Esophagus (tissue), 2 donors: ENCODE data around the gene KRT27. TPM values are rescaled to one million over a fixed set of nuclear protein-coding genes. Genes with fewer than 3 reads are reported as not detected.
"Not testable (repeated sequence)": the region's sequence is repeated elsewhere in the genome, so short reads cannot be mapped to it uniquely, and the experiment has no call there.

Experiments
- H3K27ac ChIP-seq, 2 donors: one replicate each; pipeline ENCODE4 v1.5.1; 2013; ENCODE audit warnings: low read depth in 2 of 2, mild to moderate bottlenecking in 2 of 2, inconsistent platforms in 1 of 2, low read length in 1 of 2, moderate library complexity in 1 of 2
- H3K27me3 ChIP-seq, 2 donors: one replicate each; pipeline ENCODE4 v1.6.1; 2013; ENCODE audit warnings: low read length in 2 of 2, control low read depth in 1 of 2, mild to moderate bottlenecking in 1 of 2; ENCODE audit not compliant: insufficient read depth in 2 of 2, control insufficient read depth in 1 of 2
- H3K36me3 ChIP-seq, 2 donors: one replicate each; pipeline ENCODE4 v1.6.1; 2013; ENCODE audit warnings: low read length in 1 of 2; ENCODE audit not compliant: control insufficient read depth in 2 of 2, insufficient read depth in 2 of 2
- H3K4me1 ChIP-seq, 2 donors: one replicate each; pipeline ENCODE4 v1.6.1; 2013; ENCODE audit warnings: low read length in 1 of 2; ENCODE audit not compliant: control insufficient read depth in 2 of 2, insufficient read depth in 2 of 2
- H3K4me3 ChIP-seq, 2 donors: one replicate each; pipeline ENCODE4 v1.5.1; 2013; ENCODE audit warnings: low read length in 2 of 2, mild to moderate bottlenecking in 2 of 2, low read depth in 1 of 2, moderate library complexity in 1 of 2
- H3K9me3 ChIP-seq, 2 donors: one replicate each; pipeline ENCODE4 v1.6.1; 2013; ENCODE audit warnings: mild to moderate bottlenecking in 2 of 2, low read depth in 1 of 2, low read length in 1 of 2, moderate library complexity in 1 of 2; ENCODE audit not compliant: control insufficient read depth in 2 of 2, insufficient read depth in 1 of 2
- WGBS, 2 donors: extraction: QIAGEN DNeasy Blood & Tissue Kit; methylation state at CpG; one replicate each; pipeline ENCODE4 v1.1.7; 2013; 5-methylcytosine and 5-hydroxymethylcytosine counted together
- polyA plus RNA-seq, 2 donors: library from polyadenylated mRNA; stranded (reverse); fragments of 200-250 nt; gene quantifications; one replicate each; pipeline ENCODE4 v1.2.3, GENCODE V29; 2013
- donor health status: healthy with polysubstance abuse.
- donor health status: Bipolar disorder and iron deficiency.

The KRT27 gene
- polyA plus RNA-seq, 2 donors, result 0.05 TPM; not detected in 1

DNA sequence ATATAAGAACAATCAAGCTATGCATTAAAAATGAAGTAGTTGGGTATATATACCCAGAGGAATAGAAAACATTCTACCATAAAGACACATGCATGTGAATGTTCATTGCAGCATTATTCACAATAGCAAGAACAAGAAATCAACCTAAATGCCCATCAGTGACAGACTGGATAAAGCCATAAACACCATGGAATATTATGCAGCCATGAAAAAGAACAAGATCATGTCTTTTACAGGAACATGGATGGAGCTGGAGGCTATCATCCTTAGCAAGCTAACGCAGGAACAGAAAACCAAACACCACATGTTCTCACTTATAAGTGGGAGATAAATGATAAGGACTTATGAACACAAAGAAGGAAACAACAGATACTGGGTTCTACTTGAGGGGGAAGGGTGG, 33.7 kb downstream of the KRT27 start:
- H3K4me3 ChIP-seq, H3K27me3 ChIP-seq, H3K36me3 ChIP-seq, H3K27ac ChIP-seq, H3K4me1 ChIP-seq, H3K9me3 ChIP-seq: not testable (repeated sequence)
- 77 to 80% methylated on average over 1 of the region's 1 CpG for WGBS, 2 donors

DNA sequence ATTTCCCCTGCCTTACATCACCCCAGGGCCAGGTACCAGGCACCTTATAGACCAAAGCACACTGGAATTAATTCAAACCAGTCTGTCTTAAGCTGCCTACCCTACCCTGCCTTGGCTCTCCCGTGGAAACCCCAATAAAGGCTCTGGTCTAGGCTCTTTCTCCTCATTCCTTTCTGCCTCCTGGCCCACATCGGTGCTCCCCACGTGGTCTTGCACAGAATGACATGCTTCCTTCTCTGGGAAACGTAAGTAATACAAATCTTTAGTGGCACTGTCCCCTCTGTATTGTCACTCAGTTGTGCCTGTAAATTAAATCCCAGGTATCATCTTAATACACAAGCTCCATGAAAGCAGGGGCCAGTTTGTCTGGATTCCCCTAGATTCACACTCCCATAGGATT, 43.8 kb downstream of the KRT27 start:
- Histone ChIP-seq H3K4me3 (no peak overlapping the region), H3K27ac (no peak overlapping the region), H3K27me3 (no peaks in the 10 kb centered on the region), H3K9me3 (peaks cover 0 to 6% of the 10 kb centered on the region in 2 donors), H3K36me3 (no peaks in the 10 kb centered on the region), H3K4me1 (no peaks in the 10 kb centered on the region)
- WGBS, 2 donors, result 60 to 70% methylated on average over 4 of the region's 4 CpGs

DNA sequence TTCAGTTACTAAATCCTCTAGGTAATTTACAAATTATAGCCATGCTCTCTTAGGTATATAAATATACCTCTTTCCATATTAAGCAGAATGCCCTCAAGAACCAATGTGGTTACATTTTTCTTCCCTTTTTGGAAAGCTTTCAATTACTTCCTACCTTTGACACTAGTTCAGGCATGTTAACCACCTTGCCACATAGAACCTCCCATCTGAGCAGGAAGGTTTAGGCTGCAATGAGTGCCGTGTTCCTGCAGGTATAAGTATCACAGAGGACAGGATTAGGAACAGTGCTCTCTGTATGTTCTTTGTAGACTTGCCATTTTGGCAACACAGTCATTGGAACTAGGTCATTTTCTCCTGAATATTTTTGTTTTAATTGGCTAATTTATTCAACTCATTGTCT, 47.3 kb downstream of the KRT27 start:
- Histone ChIP-seq H3K27me3 (no peaks in the 10 kb centered on the region), H3K4me3 (no peak overlapping the region), H3K36me3 (no peaks in the 10 kb centered on the region), H3K27ac (peak overlapping the region in 1 of 2 donors; percentile 41), H3K4me1 (no peaks in the 10 kb centered on the region), H3K9me3 (peaks cover 0 to 2% of the 10 kb centered on the region in 2 donors)
- WGBS, 2 donors, result 43 to 62% methylated on average over 1 of the region's 1 CpG

DNA sequence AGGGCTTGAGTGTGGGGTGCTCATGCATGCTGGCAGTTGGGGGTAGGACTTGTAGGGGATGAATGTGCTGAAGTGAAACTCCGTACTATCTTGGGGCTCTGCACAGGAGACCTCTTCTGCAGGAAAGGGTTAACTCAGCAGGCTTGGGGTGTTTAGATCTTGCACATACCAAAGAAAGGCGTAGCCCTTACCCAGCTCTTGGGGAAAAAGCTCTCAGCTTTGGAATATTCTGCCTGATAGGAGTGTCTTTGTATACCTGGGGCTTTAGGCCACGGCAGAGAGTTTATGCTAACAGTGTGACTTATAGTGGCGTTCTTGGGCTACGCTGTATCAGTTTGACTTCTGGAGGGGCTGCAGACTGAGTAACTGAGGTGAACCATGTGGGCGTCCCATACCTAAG, 48.3 kb downstream of the KRT27 start:
- no peak overlapping the region for H3K4me3 ChIP-seq
- peaks cover 0 to 2% of the 10 kb centered on the region in 2 donors for H3K9me3 ChIP-seq
- H3K27ac ChIP-seq, result no peak overlapping the region
- H3K4me1 ChIP-seq, result no peaks in the 10 kb centered on the region
- H3K27me3 ChIP-seq, result no peaks in the 10 kb centered on the region
- WGBS, 2 donors, result 68 to 71% methylated on average over 6 of the region's 6 CpGs
- no peaks in the 10 kb centered on the region for H3K36me3 ChIP-seq

DNA sequence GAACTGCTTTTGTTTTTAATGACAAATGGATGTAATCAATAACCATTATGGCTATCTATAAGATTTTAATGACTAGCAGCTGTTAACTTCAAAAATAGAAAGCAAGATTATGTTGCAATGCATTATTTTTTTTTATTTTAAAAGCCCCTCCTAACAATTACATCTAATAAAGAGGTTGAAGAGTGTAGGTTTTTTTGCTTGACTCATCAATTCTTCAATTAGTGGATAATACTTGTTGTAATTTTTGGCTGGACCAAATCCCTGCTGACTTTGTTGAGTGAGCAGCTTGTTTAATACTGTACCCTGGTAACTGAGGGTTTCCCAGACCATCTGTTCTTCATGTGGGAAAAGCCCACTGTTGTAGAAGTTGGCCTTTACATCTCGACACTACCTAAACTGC, 51.4 kb downstream of the KRT27 start:
- no peak overlapping the region for H3K4me3 ChIP-seq
- 75% methylated on average over 1 of the region's 1 CpG for WGBS, 2 donors
- H3K27me3 ChIP-seq, result no peaks in the 10 kb centered on the region
- H3K36me3 ChIP-seq, result no peaks in the 10 kb centered on the region
- no peaks in the 10 kb centered on the region for H3K4me1 ChIP-seq
- H3K27ac ChIP-seq, result no peak overlapping the region
- H3K9me3 ChIP-seq, result no peaks in the 10 kb centered on the region

DNA sequence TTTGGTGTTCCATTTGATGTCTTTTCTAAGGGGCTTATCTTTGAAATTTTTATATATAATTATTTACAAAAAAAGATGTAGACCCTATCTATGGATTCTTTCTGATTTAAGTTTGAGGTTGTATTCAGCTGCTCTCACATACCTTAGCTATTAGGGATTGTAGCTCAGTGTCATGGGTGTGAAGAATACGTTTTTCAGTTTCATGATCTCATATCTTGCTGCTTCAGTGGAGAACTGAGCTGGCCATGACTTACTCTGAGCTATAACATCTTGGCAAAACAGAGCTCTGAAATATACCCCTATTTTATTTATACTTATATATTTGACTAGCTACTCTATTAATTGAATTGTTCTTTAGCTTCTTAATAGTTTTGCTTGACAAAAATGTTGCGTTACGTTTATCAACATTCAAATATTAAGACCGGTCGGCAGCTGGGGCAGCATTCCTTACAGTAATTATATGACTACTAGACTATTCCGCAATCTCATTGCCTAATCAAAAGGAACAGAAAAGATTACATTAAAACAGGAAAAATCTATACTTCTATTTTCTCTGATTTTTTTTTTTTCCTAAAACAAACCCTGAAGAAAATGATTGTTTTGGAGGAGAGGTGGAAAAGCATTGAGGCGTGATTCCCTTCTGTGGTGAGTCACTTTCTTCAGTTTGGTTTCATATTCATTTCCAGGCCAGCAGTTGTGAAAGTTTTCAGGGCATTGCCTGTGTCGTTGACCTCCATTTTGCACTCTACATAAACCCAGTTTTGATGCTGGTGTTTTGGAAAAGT, 54.7 kb downstream of the KRT27 start:
- whole genome bisulfite sequencing, 2 donors, result 40 to 45% methylated on average over 8 of the region's 8 CpGs
- Histone ChIP-seq H3K9me3 (no peaks in the 10 kb centered on the region), H3K27me3 (no peaks in the 10 kb centered on the region), H3K36me3 (no peaks in the 10 kb centered on the region), H3K4me3 (no peak overlapping the region), H3K4me1 (no peaks in the 10 kb centered on the region), H3K27ac (no peak overlapping the region)

DNA sequence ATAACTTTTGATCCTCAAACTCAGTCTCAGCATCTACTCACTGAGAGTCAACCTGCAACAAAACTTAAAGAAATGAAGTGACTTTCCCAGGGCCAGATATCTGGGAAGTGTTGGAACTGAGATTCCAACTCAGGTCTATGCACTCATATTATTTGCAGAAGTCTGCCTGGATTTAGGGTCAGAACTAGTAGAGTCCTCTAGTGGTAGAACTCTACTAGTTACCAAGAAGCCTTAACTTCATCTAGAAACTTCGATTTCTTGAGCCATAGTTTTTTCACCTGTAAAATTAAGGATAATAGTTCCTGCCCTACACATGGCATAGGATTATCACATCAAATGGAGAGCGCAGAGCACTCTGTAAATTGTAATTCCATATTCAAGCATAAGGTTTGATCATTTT, 55.4 kb downstream of the KRT27 start:
- WGBS, 2 donors, result 70 to 79% methylated on average over 2 of the region's 2 CpGs
- no peak overlapping the region for H3K4me3 ChIP-seq
- no peaks in the 10 kb centered on the region for H3K4me1 ChIP-seq
- no peaks in the 10 kb centered on the region for H3K36me3 ChIP-seq
- no peaks in the 10 kb centered on the region for H3K27me3 ChIP-seq
- H3K27ac ChIP-seq, result no peak overlapping the region
- H3K9me3 ChIP-seq, result no peaks in the 10 kb centered on the region

Other genes with a start within 250 kb of the KRT27 start
- under 1 TPM; 0.16 to 0.54 TPM for gene CCR7, start 217.1 kb downstream of the KRT27 start, polyA plus RNA-seq
- 10 to 100 TPM; 57.2 to 57.8 TPM for gene SMARCE1, start 134.7 kb downstream of the KRT27 start, polyA plus RNA-seq
- under 1 TPM; 0.43 to 0.59 TPM for gene KRT222, start 117.4 kb downstream of the KRT27 start, polyA plus RNA-seq
- gene KRT24, start 78.8 kb downstream of the KRT27 start, polyA plus RNA-seq, result 100 to 1,000 TPM; 116 to 229 TPM
- not detected for gene KRT25, start 27.2 kb downstream of the KRT27 start, polyA plus RNA-seq
- not detected for gene KRT26, start 10.3 kb downstream of the KRT27 start, polyA plus RNA-seq
- gene KRT28, start 17.4 kb upstream of the KRT27 start, polyA plus RNA-seq, result not detected
- 10 to 100 TPM; 30.1 to 41.2 TPM for gene KRT10, start 40.1 kb upstream of the KRT27 start, polyA plus RNA-seq
- gene KRT12, start 84.7 kb upstream of the KRT27 start, polyA plus RNA-seq, result not detected
- under 1 TPM; 0.07 to 0.28 TPM for gene KRT20, start 102.7 kb upstream of the KRT27 start, polyA plus RNA-seq
- 10 to 100 TPM in 1 of 2 donors, 1 to 10 TPM in 1; 5.1 to 23.6 TPM for gene KRT23, start 155.1 kb upstream of the KRT27 start, polyA plus RNA-seq
- not detected for gene KRT39, start 184.4 kb upstream of the KRT27 start, polyA plus RNA-seq
- under 1 TPM; 0.18 to 0.20 TPM for gene KRT40, start 201.8 kb upstream of the KRT27 start, polyA plus RNA-seq
- gene KRTAP3-3, start 211.6 kb upstream of the KRT27 start, polyA plus RNA-seq, result not detected
- 10 to 100 TPM in 1 of 2 donors, 1 to 10 TPM in 1; 1.8 to 43.5 TPM for gene KRTAP3-2, start 217.4 kb upstream of the KRT27 start, polyA plus RNA-seq
- under 1 TPM in 1 of 2 donors, not detected in 1; 0.39 TPM for gene KRTAP3-1, start 226.6 kb upstream of the KRT27 start, polyA plus RNA-seq
- gene KRTAP1-5, start 244.7 kb upstream of the KRT27 start, polyA plus RNA-seq, result under 1 TPM in 1 of 2 donors, not detected in 1; 0.09 TPM
- not detected for gene KRTAP1-4, start 247.6 kb upstream of the KRT27 start, polyA plus RNA-seq